ENCODE results near the gene DEFB113. TPM values are rescaled to one million over a fixed set of nuclear protein-coding genes. Genes with fewer than 3 reads are reported as not detected.

Gene DEFB113, protein sequence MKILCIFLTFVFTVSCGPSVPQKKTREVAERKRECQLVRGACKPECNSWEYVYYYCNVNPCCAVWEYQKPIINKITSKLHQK
- not detected in 2 replicates for polyA plus RNA-seq
- polyA minus RNA-seq = not detected in 2 replicates

DNA sequence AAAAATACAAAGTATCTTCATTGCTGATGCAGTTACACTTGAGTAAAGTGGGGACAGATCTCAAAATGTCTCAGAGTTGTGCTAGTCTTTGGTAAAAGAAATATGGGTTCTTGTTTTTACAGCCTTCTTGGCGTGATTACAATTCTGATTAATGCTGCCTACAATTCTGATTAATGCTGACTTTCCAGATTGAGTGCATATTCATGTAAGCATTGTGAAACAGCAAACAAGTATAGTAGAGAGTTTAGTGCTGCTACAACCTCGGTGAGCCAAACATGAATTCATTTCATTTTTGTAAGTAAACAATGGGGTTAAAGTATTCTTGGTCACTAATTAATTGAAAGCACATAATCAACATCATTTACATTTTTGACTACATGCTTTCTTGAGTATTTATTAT lies at the start of gene DEFB113:
DEFB113 (minus strand) TSS at position 21 of the 400 bp plus-strand sequence; CDS start at position 21, 0 bp downstream.
- Histone ChIP-seq H3K79me2 (replicated peaks; ENCODE audit: insufficient read depth, low read length) (no peaks in the 10 kb centered on the region), H3K27me3 (ENCODE audit: insufficient read depth, low read depth, low read length) (no peaks in the 10 kb centered on the region), H3K27ac (ENCODE audit: low read length) (no peak within 1 kb of the TSS), H4K20me1 (ENCODE audit: insufficient read depth) (no peaks in the 10 kb centered on the region), H3K9me3 (ENCODE audit: low read length) (no peaks in the 10 kb centered on the region), H3F3A (ENCODE audit: insufficient read depth, low read length, poor library complexity, severe bottlenecking) (no peaks in the 10 kb centered on the region), H3K4me2 (ENCODE audit: low read length) (no peak within 1 kb of the TSS), H3K9me2 (ENCODE audit: insufficient read depth, low read length) (no peaks in the 10 kb centered on the region), H3K4me3 (ENCODE audit: low read length) (no peak within 1 kb of the TSS), H3K36me3 (ENCODE audit: insufficient read depth, low read length) (no peaks in the 10 kb centered on the region), H2AFZ (ENCODE audit: low read depth, low read length) (no peak within 1 kb of the TSS), H3K9ac (ENCODE audit: low read length) (no peak within 1 kb of the TSS)
- TF ChIP-seq POLR2AphosphoS5 (IDR thresholded peaks at IDR 0.05) (no peak), RAD21 (conservative IDR thresholded peaks at IDR 0.05) (no peak), MXI1 (conservative IDR thresholded peaks at IDR 0.05; ENCODE audit: poor library complexity, severe bottlenecking) (no peak), SMC3 (conservative IDR thresholded peaks at IDR 0.05; ENCODE audit: poor library complexity) (no peak), EZH2 (IDR thresholded peaks at IDR 0.05; ENCODE audit: borderline replicate concordance, insufficient read depth, low read length, poor library complexity, severe bottlenecking) (no peak), EP300 (conservative IDR thresholded peaks at IDR 0.05; ENCODE audit: poor library complexity, severe bottlenecking) (no peak), TAF1 (IDR thresholded peaks at IDR 0.05; ENCODE audit: low read depth) (no peak)
- TF ChIP-seq, protein P1, sequence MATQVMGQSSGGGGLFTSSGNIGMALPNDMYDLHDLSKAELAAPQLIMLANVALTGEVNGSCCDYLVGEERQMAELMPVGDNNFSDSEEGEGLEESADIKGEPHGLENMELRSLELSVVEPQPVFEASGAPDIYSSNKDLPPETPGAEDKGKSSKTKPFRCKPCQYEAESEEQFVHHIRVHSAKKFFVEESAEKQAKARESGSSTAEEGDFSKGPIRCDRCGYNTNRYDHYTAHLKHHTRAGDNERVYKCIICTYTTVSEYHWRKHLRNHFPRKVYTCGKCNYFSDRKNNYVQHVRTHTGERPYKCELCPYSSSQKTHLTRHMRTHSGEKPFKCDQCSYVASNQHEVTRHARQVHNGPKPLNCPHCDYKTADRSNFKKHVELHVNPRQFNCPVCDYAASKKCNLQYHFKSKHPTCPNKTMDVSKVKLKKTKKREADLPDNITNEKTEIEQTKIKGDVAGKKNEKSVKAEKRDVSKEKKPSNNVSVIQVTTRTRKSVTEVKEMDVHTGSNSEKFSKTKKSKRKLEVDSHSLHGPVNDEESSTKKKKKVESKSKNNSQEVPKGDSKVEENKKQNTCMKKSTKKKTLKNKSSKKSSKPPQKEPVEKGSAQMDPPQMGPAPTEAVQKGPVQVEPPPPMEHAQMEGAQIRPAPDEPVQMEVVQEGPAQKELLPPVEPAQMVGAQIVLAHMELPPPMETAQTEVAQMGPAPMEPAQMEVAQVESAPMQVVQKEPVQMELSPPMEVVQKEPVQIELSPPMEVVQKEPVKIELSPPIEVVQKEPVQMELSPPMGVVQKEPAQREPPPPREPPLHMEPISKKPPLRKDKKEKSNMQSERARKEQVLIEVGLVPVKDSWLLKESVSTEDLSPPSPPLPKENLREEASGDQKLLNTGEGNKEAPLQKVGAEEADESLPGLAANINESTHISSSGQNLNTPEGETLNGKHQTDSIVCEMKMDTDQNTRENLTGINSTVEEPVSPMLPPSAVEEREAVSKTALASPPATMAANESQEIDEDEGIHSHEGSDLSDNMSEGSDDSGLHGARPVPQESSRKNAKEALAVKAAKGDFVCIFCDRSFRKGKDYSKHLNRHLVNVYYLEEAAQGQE (IDR thresholded peaks at IDR 0.05; ENCODE audit: borderline replicate concordance) = no peak
- TF ChIP-seq, protein P2, sequence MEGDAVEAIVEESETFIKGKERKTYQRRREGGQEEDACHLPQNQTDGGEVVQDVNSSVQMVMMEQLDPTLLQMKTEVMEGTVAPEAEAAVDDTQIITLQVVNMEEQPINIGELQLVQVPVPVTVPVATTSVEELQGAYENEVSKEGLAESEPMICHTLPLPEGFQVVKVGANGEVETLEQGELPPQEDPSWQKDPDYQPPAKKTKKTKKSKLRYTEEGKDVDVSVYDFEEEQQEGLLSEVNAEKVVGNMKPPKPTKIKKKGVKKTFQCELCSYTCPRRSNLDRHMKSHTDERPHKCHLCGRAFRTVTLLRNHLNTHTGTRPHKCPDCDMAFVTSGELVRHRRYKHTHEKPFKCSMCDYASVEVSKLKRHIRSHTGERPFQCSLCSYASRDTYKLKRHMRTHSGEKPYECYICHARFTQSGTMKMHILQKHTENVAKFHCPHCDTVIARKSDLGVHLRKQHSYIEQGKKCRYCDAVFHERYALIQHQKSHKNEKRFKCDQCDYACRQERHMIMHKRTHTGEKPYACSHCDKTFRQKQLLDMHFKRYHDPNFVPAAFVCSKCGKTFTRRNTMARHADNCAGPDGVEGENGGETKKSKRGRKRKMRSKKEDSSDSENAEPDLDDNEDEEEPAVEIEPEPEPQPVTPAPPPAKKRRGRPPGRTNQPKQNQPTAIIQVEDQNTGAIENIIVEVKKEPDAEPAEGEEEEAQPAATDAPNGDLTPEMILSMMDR (IDR thresholded peaks at IDR 0.05; ENCODE audit: poor library complexity, severe bottlenecking) = no peak

DNA sequence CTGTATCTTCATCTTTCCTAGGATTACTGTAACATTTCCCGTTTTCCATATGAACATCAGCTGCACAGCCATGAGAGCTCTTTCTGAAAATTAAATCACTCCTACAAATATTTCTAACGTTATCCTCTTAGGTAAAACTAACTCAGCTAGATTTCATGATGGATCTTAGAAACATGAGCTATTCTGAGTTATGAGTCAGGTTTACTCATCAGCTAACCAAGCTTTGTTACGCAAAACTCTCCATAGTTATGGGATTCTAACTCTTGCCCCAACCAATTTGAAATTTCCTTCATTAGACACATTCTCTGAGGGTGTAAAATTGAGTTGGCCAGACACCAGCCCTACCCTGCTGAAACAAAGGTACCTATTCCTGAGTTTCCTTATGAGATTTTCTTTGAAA lies 38.4 kb upstream of the DEFB113 start:
- Histone ChIP-seq H4K20me1 (ENCODE audit: insufficient read depth) (no peaks in the 10 kb centered on the region), H3K4me2 (ENCODE audit: low read length) (no peak overlapping the region), H2AFZ (ENCODE audit: low read depth, low read length) (no peak overlapping the region), H3F3A (ENCODE audit: insufficient read depth, low read length, poor library complexity, severe bottlenecking) (no peaks in the 10 kb centered on the region), H3K36me3 (ENCODE audit: insufficient read depth, low read length) (no peaks in the 10 kb centered on the region), H3K9me3 (ENCODE audit: low read length) (no peaks in the 10 kb centered on the region), H3K79me2 (replicated peaks; ENCODE audit: insufficient read depth, low read length) (no peaks in the 10 kb centered on the region), H3K27ac (ENCODE audit: low read length) (no peak overlapping the region), H3K9me2 (ENCODE audit: insufficient read depth, low read length) (no peaks in the 10 kb centered on the region), H3K27me3 (ENCODE audit: insufficient read depth, low read depth, low read length) (no peaks in the 10 kb centered on the region), H3K9ac (ENCODE audit: low read length) (no peak overlapping the region), H3K4me3 (ENCODE audit: low read length) (no peak overlapping the region)
- TF ChIP-seq SMC3 (conservative IDR thresholded peaks at IDR 0.05; ENCODE audit: poor library complexity) (no peak), EP300 (conservative IDR thresholded peaks at IDR 0.05; ENCODE audit: poor library complexity, severe bottlenecking) (no peak), TAF1 (IDR thresholded peaks at IDR 0.05; ENCODE audit: low read depth) (no peak), MXI1 (conservative IDR thresholded peaks at IDR 0.05; ENCODE audit: poor library complexity, severe bottlenecking) (no peak), RAD21 (conservative IDR thresholded peaks at IDR 0.05) (no peak), EZH2 (IDR thresholded peaks at IDR 0.05; ENCODE audit: borderline replicate concordance, insufficient read depth, low read length, poor library complexity, severe bottlenecking) (no peak)
- TF ChIP-seq, protein P1 (IDR thresholded peaks at IDR 0.05; ENCODE audit: borderline replicate concordance) = no peak
